HepG2 (cell line): ENCODE measurements around the gene GART. TPM values are rescaled to one million over a fixed set of nuclear protein-coding genes. Genes with fewer than 3 reads are reported as not detected.

Source experiments
- BHLHE40 ChIP-seq: IDR thresholded peaks from 2 replicates; pipeline ENCODE4 v1.6.1; 2011; ENCODE audit warnings: low read length, improper control_type of control experiment
- GZF1 ChIP-seq: sonication (generic); formaldehyde crosslinking; IDR thresholded peaks from 2 replicates; pipeline ENCODE4 v1.5.1; 2020; ENCODE audit warnings: mild to moderate bottlenecking, missing genetic modification reagents
- HBP1 ChIP-seq: IDR thresholded peaks from 2 replicates; pipeline ENCODE4 v1.6.1; 2016; ENCODE audit warnings: low read depth, control low read depth
- IRX3 ChIP-seq: sonication (generic); formaldehyde crosslinking; IDR thresholded peaks from 2 replicates; pipeline ENCODE4 v1.8.1; 2023; ENCODE audit warnings: mild to moderate bottlenecking, low read depth, missing genetic modification reagents, borderline replicate concordance
- MAZ ChIP-seq, 2 experiments: sonication (generic) in 1 of 2; formaldehyde crosslinking in 1 of 2; IDR thresholded peaks; 2 replicates each; pipeline versions ENCODE4 v1.5.0 to v1.6.1; 2012 to 2020; ENCODE audit warnings: low read depth in 2 of 2, mild to moderate bottlenecking in 2 of 2, borderline replicate concordance in 1 of 2, improper control_type of control experiment in 1 of 2, low read length in 1 of 2, missing genetic modification reagents in 1 of 2, moderate library complexity in 1 of 2
- MED8 ChIP-seq: sonication (generic); formaldehyde crosslinking; IDR thresholded peaks from 2 replicates; pipeline ENCODE4 v1.8.1; 2023; ENCODE audit warnings: mild to moderate bottlenecking, missing genetic modification reagents; ENCODE audit not compliant: insufficient replicate concordance
- NR3C1 ChIP-seq: sonication (generic); formaldehyde crosslinking; IDR thresholded peaks from 2 replicates; pipeline ENCODE4 v1.4.0; 2020; ENCODE audit warnings: missing genetic modification reagents
- PHF5A ChIP-seq: IDR thresholded peaks from one replicate; pipeline ENCODE4 v1.6.1; 2018; ENCODE audit warnings: low read depth, missing genetic modification reagents; ENCODE audit not compliant: unreplicated experiment
- SP1 ChIP-seq, 2 experiments: fragments of 450-650 bp in 1 of 2; sonication (generic) in 1 of 2; formaldehyde crosslinking in 1 of 2; IDR thresholded peaks; 2 replicates each; pipeline versions ENCODE4 v1.4.0 to v1.6.1; 2016 to 2020; ENCODE audit warnings: missing genetic modification reagents in 1 of 2
- TRIM24 ChIP-seq: sonication (generic); formaldehyde crosslinking; IDR thresholded peaks from 2 replicates; pipeline ENCODE4 v1.8.0; 2022; ENCODE audit warnings: mild to moderate bottlenecking, missing genetic modification reagents
- ZBTB25 ChIP-seq: IDR thresholded peaks from 2 replicates; pipeline ENCODE4 v1.6.1; 2018; ENCODE audit warnings: missing genetic modification reagents
- ZNF230 ChIP-seq: sonication (generic); formaldehyde crosslinking; IDR thresholded peaks from 2 replicates; pipeline ENCODE4 v1.4.0; 2020; ENCODE audit warnings: mild to moderate bottlenecking, missing genetic modification reagents
- ZNF263 ChIP-seq: sonication (generic); formaldehyde crosslinking; IDR thresholded peaks from 2 replicates; pipeline ENCODE4 v1.4.0; 2020; ENCODE audit warnings: missing genetic modification reagents
- ZNF749 ChIP-seq: sonication (generic); formaldehyde crosslinking; IDR thresholded peaks from 2 replicates; pipeline ENCODE4 v1.8.0; 2022; ENCODE audit warnings: mild to moderate bottlenecking, missing genetic modification reagents, moderate library complexity, borderline replicate concordance
- polyA plus RNA-seq, 8 experiments: library from polyadenylated mRNA; depleted of rRNA in 3 of 8; stranded (reverse) in 7 of 8; unstranded in 1 of 8; fragments of >200 nt; fragmentation: Illumina TruSeq in 4 of 8; extraction: Trizol in 4 of 8; gene quantifications; 2 replicates each; pipeline versions ENCODE4 v1.2.1 to v1.2.3, GENCODE V29; 2011 to 2016; ENCODE audit warnings: low read depth in 4 of 8, missing spikeins in 1 of 8, mixed read lengths in 1 of 8; ENCODE audit not compliant: insufficient read depth in 1 of 8
- total RNA-seq, 5 experiments: library from RNA; depleted of rRNA; stranded (reverse); fragments of >200 nt; fragmentation: Illumina TruSeq; extraction: Trizol; gene quantifications; 2 replicates each; pipeline ENCODE4 v1.2.3, GENCODE V29; 2016; ENCODE audit warnings: low read depth in 1 of 5
- TF ChIP-seq, protein P1 (sequence below): IDR thresholded peaks from 2 replicates; pipeline ENCODE4 v1.6.1; 2016; ENCODE audit warnings: low read depth, missing genetic modification reagents, missing compliant biosample characterization
- TF ChIP-seq, protein P2 (sequence below): sonication (generic); formaldehyde crosslinking; IDR thresholded peaks from 2 replicates; pipeline ENCODE4 v1.8.0; 2022; ENCODE audit warnings: missing genetic modification reagents, mild to moderate bottlenecking, inconsistent platforms, borderline replicate concordance

GART gene
- total and polyA plus RNA-seq, 2 of the 13 experiments (the other 11 are each of a cell fraction or from before 2014, with no cell fraction given) = 17.9 to 109 TPM

GRCh38 chr21:33541756-33542639 lies at the start of gene GART (continued):
- TF ChIP-seq GZF1 (0 out of 2 replicates have a peak, but pooled peaks have one; percentile 52), TRIM24 (no peak), HBP1 (CRISPR knock-in tag) (no peak), SP1 (IDR thresholded peaks at IDR 0.05) (no peak), SP1 (CRISPR knock-in tag; IDR thresholded peaks at IDR 0.05) (peak; percentile 81), PHF5A (no peak), ZNF263 (CRISPR knock-in tag) (peak; percentile 51; the same call in 1 of the 2 replicates), ZNF230 (CRISPR knock-in tag) (no peak), BHLHE40 (peak; percentile 49; the same call in 1 of the 2 replicates), IRX3 (CRISPR knock-in tag) (no peak), ZBTB25 (peak; percentile 99), ZNF749 (CRISPR knock-in tag) (no peak), MAZ (IDR thresholded peaks at IDR 0.05; ENCODE audit: borderline replicate concordance, low read depth, low read length) (no peak; the same call in 1 of the 2 replicates), MAZ (CRISPR knock-in tag; IDR thresholded peaks at IDR 0.05; ENCODE audit: low read depth) (peak; percentile 18; the same call in 1 of the 2 replicates), NR3C1 (CRISPR knock-in tag) (no peak), MED8 (CRISPR knock-in tag) (peak; percentile 75)
- TF ChIP-seq, protein P1, sequence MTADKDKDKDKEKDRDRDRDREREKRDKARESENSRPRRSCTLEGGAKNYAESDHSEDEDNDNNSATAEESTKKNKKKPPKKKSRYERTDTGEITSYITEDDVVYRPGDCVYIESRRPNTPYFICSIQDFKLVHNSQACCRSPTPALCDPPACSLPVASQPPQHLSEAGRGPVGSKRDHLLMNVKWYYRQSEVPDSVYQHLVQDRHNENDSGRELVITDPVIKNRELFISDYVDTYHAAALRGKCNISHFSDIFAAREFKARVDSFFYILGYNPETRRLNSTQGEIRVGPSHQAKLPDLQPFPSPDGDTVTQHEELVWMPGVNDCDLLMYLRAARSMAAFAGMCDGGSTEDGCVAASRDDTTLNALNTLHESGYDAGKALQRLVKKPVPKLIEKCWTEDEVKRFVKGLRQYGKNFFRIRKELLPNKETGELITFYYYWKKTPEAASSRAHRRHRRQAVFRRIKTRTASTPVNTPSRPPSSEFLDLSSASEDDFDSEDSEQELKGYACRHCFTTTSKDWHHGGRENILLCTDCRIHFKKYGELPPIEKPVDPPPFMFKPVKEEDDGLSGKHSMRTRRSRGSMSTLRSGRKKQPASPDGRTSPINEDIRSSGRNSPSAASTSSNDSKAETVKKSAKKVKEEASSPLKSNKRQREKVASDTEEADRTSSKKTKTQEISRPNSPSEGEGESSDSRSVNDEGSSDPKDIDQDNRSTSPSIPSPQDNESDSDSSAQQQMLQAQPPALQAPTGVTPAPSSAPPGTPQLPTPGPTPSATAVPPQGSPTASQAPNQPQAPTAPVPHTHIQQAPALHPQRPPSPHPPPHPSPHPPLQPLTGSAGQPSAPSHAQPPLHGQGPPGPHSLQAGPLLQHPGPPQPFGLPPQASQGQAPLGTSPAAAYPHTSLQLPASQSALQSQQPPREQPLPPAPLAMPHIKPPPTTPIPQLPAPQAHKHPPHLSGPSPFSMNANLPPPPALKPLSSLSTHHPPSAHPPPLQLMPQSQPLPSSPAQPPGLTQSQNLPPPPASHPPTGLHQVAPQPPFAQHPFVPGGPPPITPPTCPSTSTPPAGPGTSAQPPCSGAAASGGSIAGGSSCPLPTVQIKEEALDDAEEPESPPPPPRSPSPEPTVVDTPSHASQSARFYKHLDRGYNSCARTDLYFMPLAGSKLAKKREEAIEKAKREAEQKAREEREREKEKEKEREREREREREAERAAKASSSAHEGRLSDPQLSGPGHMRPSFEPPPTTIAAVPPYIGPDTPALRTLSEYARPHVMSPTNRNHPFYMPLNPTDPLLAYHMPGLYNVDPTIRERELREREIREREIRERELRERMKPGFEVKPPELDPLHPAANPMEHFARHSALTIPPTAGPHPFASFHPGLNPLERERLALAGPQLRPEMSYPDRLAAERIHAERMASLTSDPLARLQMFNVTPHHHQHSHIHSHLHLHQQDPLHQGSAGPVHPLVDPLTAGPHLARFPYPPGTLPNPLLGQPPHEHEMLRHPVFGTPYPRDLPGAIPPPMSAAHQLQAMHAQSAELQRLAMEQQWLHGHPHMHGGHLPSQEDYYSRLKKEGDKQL (CRISPR knock-in tag) = no peak
- TF ChIP-seq, protein P2, sequence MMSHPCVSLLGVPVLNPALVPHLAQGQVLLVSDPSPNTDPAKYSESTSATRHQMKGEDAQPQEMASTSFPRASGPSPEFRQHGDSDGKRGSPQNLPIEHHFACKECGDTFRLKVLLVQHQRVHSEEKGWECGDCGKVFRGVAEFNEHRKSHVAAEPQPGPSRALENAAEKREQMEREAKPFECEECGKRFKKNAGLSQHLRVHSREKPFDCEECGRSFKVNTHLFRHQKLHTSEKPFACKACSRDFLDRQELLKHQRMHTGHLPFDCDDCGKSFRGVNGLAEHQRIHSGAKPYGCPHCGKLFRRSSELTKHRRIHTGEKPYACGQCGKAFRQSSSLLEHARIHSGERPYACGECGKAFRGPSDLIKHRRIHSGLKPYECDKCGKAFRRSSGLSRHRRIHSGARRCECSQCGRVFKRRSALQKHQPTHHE (CRISPR knock-in tag) = peak; percentile 78
